Measurements from ENCODE around the gene ESRRA.
"Not testable (repeated sequence)": the region's sequence is repeated elsewhere in the genome, so short reads cannot be mapped to it uniquely, and the experiment has no call there.

DNA sequence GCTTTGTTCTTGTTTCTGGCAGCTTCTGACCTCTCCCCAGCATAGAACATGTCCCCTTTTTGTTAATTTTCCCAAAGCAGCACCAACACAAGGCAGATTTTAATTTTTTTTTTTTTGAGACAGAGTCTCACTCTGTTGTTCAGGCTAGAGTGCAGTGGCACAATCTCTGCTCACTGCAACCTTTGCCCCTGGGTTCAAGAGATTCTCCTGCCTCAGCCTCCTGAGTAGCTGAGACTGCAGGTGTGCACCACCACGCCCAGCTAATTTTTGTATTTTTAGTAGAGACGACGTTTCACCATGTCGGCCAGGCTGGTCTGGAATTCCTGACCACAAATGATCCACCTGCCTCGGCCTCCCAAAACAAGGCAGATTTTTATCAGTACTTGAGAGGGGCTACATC, 2.5 kb downstream of the ESRRA start:
- TF ChIP-seq, protein P1, sequence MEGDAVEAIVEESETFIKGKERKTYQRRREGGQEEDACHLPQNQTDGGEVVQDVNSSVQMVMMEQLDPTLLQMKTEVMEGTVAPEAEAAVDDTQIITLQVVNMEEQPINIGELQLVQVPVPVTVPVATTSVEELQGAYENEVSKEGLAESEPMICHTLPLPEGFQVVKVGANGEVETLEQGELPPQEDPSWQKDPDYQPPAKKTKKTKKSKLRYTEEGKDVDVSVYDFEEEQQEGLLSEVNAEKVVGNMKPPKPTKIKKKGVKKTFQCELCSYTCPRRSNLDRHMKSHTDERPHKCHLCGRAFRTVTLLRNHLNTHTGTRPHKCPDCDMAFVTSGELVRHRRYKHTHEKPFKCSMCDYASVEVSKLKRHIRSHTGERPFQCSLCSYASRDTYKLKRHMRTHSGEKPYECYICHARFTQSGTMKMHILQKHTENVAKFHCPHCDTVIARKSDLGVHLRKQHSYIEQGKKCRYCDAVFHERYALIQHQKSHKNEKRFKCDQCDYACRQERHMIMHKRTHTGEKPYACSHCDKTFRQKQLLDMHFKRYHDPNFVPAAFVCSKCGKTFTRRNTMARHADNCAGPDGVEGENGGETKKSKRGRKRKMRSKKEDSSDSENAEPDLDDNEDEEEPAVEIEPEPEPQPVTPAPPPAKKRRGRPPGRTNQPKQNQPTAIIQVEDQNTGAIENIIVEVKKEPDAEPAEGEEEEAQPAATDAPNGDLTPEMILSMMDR (IDR thresholded peaks at IDR 0.05) = not testable (repeated sequence)
- TF ChIP-seq POLR2A (IDR thresholded peaks at IDR 0.05) = not testable (repeated sequence)
